Stimulated activated CD8-positive, alpha-beta memory T cell treated with anti-CD3 and anti-CD28 coated beads, Interleukin-4, amount 100 ng/mL, for 48 hours (primary cell): ENCODE results near the gene ACSS2.

ENCODE experiments used
- DNase-seq: peaks from one replicate; pipeline ENCODE4 v3.0.0-alpha.2; 2020

The ACSS2 gene

DNA sequence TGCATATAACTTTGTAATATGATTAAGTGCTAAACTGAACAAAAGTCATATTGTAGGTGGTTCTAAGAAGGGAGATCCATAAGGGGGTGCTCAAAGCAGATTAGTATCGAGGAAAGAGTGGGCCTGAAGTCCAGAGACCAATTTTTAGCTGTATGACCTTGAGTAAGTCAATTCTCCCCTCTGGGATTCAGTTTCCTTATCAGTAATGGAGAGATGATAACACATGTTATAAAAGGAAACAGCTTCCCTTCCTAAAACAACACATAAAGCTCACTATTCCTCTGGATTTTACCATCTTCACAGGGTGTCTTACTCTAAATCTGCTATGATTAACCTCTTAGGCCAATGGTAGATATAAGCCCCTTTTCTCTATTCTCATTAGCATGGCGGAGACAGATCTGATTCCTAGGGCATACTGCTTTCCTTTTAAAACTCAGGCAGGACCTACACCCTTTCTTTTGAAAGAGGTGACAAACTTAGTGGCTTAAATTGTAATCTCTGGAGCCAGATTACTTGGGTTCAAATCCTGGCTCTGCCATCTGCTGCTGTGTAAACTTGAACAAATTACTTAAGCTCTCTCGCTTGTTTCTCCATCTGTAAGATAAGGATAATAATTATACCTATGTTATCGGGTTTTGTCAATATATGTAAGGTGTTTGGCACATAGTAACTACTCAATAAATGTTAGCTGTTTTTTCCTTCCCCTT lies 39.5 kb downstream of the ACSS2 start:
- no peak for DNase-seq

DNA sequence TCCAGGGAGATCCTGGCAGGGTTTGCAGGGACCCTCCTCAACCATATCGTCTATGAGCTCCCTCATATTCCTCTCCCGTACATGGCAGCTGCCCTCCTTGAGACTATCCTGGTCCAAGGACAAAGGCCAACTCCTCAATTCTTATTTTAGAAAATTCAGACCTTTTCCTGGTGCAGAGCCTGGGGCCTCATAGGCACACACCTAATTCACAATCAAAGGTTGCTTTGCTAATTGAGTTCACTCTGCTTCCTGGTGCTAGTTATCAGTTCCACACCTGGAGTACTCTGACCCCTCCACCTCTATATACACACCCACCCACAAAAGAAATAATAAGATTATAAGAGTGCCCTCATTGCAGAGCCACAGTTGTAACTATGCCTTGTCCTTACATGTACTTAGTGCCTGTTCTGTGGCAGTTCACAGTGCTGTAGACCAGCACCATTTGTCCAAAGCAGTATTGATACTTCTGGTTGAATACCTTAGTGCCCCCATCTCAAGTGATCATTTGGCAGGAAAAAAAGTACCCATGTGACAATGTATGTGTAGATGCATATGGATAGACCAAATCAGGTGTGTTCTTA lies 40.5 kb downstream of the ACSS2 start:
- no peak for DNase-seq

GRCh38 chr20:34920055-34920454 lies 43.6 kb downstream of the ACSS2 start:
- no peak for DNase-seq

DNA sequence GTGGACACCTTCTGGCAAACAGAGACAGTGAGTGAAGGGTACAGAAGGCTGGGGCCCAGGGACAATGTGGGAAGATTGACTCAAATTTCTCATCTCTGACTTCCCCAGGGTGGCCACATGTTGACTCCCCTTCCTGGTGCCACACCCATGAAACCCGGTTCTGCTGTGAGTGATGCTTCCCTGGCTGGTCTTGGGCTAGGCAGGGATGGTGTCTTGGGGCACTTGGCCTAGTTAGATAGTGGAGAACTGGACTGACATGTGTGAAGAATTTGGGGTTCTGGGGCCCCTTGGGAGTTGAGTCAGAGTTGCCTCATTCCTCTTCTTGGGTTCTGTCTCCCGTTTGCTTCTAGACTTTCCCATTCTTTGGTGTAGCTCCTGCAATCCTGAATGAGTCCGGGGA lies 45.0 kb downstream of the ACSS2 start:
- peak; percentile 46 for DNase-seq

GRCh38 chr20:34922654-34923381 lies 46.4 kb downstream of the ACSS2 start:
- DNase-seq, result no peak

DNA sequence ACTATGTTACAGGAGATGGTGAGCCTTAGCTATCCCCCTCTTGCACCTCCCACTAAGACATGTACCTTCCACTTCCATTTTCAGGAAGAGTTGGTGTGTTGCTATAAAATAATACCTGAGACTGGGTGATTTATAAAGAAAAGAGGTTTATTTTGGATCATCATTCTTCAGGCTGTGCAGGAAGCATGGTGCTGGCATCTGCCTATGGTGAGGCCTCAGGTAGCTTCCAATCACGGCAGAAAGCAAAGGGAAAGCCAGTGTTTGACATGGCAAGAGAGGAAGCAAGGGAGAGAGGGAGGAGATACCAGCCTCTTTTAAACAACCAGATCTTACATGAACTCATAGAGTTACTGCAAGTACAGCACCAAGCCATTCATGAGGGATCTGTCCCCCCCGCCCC lies 47.0 kb downstream of the ACSS2 start:
- no peak for DNase-seq

DNA sequence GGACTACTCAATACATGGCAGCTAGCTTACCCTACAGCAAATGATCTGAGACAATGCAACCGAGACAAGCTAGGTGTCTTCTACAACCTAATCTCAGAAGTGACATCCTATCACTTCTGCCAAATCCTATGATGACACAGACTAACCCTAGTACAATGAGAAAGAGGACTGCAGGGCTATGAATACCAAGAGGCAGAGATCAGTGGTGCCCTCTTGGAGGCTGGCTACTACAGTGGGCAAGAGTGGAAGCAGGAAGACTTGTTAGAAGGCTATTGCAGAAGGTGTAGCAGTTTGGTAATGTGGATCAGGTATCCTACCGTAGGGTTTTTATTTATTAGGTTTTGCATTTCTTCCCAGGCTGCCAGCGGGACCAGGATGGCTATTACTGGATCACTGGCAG lies 48.9 kb downstream of the ACSS2 start:
- no peak for DNase-seq

- DNase-seq, result no peak
Observed at GRCh38 chr20:34925981-34926380, 49.6 kb downstream of the ACSS2 start.

- no peak for DNase-seq
Observed at GRCh38 chr20:34926581-34926980, 50.2 kb downstream of the ACSS2 start.

- no peak for DNase-seq
Observed at GRCh38 chr20:34927736-34928135, 51.3 kb downstream of the ACSS2 start.

GRCh38 chr20:34928411-34928810 lies 52.0 kb downstream of the ACSS2 start:
- no peak for DNase-seq

GRCh38 chr20:34931771-34932170 lies 55.4 kb downstream of the ACSS2 start:
- DNase-seq, result no peak

DNA sequence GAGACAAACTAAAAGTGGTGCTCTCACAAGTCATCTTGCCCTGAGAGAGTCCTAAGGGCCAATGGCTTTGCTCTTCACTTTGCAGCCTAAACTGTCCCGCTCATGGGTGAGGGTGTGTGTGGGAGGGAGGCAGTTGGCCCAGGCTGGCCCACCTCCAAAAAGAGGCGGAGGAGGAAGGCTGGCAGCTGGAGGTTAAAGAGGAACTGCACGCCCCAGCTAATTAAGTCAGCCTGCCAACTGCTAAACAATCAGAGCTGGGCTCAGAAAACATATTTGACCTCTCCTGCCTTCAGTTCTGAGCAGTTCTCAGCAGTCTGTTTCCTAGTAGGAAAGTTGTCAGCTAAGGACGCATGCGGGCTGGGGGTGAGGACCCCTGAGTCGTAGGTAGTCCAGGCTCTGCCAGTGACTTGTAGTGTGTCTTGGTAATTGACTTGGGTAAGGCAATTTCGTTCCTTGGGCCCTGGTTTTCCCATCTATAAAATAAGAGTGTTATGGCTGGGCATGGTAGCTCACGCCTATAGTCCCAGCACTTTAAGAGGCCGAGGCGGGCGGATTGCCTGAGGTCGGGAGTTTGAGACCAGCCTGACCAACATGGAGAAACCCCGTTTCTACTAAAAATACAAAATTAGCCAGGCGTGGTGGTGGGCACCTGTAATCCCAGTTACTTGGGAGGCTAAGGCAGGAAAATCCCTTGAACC lies 62.2 kb downstream of the ACSS2 start:
- no peak for DNase-seq

DNA sequence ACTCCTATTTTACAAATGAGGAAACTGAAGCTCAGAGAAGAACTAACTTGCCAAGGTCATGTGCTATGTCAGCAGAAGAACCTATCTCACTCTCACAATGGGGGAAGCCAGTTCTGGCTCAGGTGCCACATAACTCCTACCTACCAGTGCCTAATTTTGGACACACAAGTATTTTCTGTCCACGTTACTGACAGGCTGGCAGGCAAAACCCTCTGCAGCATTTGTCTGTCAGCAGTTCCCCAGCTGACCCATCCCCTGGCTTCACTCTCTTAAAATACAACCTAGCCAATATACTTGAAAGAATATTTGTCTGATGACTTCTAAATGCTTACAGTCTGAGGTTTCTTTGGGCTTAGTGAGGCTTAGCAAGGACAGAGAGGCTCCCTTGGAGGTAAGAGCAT lies 63.7 kb downstream of the ACSS2 start:
- DNase-seq, result no peak

GRCh38 chr20:34941226-34941625 lies 64.8 kb downstream of the ACSS2 start:
- no peak for DNase-seq

DNA sequence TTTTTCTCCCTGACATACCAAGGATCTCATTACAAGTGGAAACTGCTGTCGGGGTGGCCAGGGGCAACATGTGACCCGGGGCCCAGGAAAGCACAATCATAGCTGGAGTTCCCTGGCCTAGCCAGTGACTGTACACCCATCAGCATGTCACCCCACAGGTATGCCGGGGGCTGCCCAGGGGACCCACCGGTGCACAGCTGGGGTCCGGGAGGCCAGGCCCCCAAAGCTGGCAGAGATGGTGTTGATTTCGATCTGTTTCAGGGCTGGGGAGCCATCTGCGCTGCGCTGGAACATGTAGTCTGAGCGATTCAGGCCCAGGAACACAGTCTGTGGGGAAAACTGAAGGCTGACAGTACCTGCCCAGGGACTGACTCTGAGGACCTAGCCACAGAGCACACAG lies 65.9 kb downstream of the ACSS2 start:
- DNase-seq, result no peak

GRCh38 chr20:34943808-34944567 lies 67.6 kb downstream of the ACSS2 start:
- DNase-seq, result no peak

GRCh38 chr20:34945315-34946077 lies 69.1 kb downstream of the ACSS2 start:
- no peak for DNase-seq

GRCh38 chr20:34946661-34947060 lies 70.2 kb downstream of the ACSS2 start:
- no peak for DNase-seq

DNA sequence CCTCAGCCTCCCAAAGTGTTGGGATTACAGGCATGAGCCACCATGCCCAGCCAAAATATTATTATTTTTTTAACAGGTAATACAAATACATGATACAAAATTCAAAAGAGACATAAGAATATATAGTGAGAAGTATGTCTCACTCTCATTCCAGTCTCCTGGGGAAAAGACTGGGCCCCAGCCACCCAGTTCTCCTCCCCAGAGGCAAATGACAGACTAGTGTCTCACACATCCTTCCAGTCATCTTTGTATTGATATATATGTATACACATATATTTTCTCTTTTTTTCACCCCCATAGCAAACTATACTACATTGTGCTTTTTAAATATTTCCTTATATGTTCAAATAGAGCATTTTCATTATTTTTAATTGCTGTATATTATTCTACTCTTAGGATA lies 70.9 kb downstream of the ACSS2 start:
- no peak for DNase-seq

DNA sequence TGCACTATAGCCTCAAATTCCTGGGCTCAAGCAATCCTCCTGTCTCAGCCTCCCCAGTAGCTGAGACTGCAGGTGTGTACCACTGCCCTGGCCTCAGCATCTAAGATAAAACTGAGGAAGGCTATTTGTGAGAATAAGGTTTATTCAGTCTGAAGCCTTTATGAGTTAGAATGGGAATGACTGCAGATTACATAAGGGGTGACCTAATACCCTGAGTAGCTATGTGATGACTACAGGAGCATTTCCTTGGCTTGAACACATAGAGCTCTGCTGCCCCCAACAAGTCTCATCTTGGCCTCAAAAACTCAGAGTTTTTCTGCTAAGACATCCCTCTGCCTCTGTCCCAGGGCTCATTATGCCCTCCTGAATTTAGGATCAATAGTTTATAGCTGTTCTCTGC lies 71.6 kb downstream of the ACSS2 start:
- no peak for DNase-seq

GRCh38 chr20:34949120-34949519 lies 72.7 kb downstream of the ACSS2 start:
- no peak for DNase-seq
